ENCODE measurements around the gene FCRL2. TPM values are rescaled to one million over a fixed set of nuclear protein-coding genes. Genes with fewer than 3 reads are reported as not detected.

The FCRL2 gene
- total RNA-seq, 4 donors from 2014 or later, result not detected

- H3K4me3 ChIP-seq (ENCODE audit: low read depth, poor library complexity, severe bottlenecking), result no peak overlapping the region
- TF ChIP-seq POLR2A (IDR thresholded peaks at IDR 0.05), result no peak
- TF ChIP-seq, protein P1, sequence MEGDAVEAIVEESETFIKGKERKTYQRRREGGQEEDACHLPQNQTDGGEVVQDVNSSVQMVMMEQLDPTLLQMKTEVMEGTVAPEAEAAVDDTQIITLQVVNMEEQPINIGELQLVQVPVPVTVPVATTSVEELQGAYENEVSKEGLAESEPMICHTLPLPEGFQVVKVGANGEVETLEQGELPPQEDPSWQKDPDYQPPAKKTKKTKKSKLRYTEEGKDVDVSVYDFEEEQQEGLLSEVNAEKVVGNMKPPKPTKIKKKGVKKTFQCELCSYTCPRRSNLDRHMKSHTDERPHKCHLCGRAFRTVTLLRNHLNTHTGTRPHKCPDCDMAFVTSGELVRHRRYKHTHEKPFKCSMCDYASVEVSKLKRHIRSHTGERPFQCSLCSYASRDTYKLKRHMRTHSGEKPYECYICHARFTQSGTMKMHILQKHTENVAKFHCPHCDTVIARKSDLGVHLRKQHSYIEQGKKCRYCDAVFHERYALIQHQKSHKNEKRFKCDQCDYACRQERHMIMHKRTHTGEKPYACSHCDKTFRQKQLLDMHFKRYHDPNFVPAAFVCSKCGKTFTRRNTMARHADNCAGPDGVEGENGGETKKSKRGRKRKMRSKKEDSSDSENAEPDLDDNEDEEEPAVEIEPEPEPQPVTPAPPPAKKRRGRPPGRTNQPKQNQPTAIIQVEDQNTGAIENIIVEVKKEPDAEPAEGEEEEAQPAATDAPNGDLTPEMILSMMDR (IDR thresholded peaks at IDR 0.05), result no peak
- intact Hi-C loops (cut with DNase I; ENCODE audit: low total_unique reads), result no loop called here
- no peak for DNase-seq (ENCODE audit: low spot score in 2 of 2)
These were observed 72.1 kb downstream of the FCRL2 start for GRCh38 chr1:157704878-157705277.

GRCh38 chr1:157703981-157704380, 73.0 kb downstream of the FCRL2 start:
- intact Hi-C loops (cut with DNase I; ENCODE audit: low total_unique reads), result no loop called here
- no peak overlapping the region for H3K4me3 ChIP-seq (ENCODE audit: low read depth, poor library complexity, severe bottlenecking)
- DNase-seq (ENCODE audit: low spot score in 2 of 2), result no peak
- no peak for TF ChIP-seq POLR2A (IDR thresholded peaks at IDR 0.05)
- TF ChIP-seq, protein P1 (IDR thresholded peaks at IDR 0.05), result no peak
- WGBS, 2 donors, result 79 to 80% methylated on average over 4 of the region's 4 CpGs

DNA sequence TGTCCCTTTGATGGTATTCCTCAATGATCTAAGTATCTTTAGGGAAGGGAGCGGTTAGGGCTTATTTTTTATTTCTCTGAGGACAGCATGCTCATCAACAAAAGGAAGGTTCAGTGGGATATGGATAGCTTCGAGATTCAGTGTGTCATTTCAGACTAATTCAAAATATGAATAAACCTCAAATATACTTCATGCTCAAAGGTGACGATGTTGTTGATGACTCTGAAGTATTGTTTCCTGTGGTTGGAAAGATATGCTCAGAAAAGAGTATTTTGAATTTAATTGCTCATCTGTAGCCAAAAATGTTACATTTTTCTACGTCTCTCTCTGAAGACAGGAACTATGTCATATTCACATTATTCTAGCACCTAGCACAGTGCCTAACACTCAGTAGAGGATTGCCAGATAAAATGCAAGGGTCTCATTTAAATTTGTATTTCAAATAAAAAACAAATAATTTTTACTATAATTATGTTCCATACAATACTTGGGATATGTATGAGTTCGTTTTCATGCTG, 74.6 kb downstream of the FCRL2 start:
- no peak for TF ChIP-seq POLR2A (IDR thresholded peaks at IDR 0.05)
- TF ChIP-seq, protein P1 (IDR thresholded peaks at IDR 0.05), result no peak
- WGBS, 2 donors, result 78 to 87% methylated on average over 5 of the region's 5 CpGs
- no peak for DNase-seq (ENCODE audit: low spot score in 2 of 2)
- H3K4me3 ChIP-seq (ENCODE audit: low read depth, poor library complexity, severe bottlenecking), result no peak overlapping the region
- intact Hi-C loops (cut with DNase I; ENCODE audit: low total_unique reads), result no loop called here

- 77 to 80% methylated on average over 4 of the region's 4 CpGs for WGBS, 2 donors
- DNase-seq (ENCODE audit: low spot score in 2 of 2), result no peak
- intact Hi-C loops (cut with DNase I; ENCODE audit: low total_unique reads), result no loop called here
- no peak within 1 kb of the TSS for H3K4me3 ChIP-seq (ENCODE audit: low read depth, poor library complexity, severe bottlenecking)
- TF ChIP-seq POLR2A (IDR thresholded peaks at IDR 0.05), result no peak
- TF ChIP-seq, protein P1 (IDR thresholded peaks at IDR 0.05), result no peak
These were observed 76.2 kb downstream of the FCRL2 start, which contains the start of gene FCRL3 for GRCh38 chr1:157700732-157701131. FCRL3 (minus strand) TSS chr1:157700769; CDS start chr1:157700489, 280 bp downstream.

GRCh38 chr1:157700305-157700704, 76.6 kb downstream of the FCRL2 start:
- intact Hi-C loops (cut with DNase I; ENCODE audit: low total_unique reads), result no loop called here
- TF ChIP-seq POLR2A (IDR thresholded peaks at IDR 0.05), result no peak
- TF ChIP-seq, protein P1 (IDR thresholded peaks at IDR 0.05), result no peak
- no peak for DNase-seq (ENCODE audit: low spot score in 2 of 2)
- no peak overlapping the region for H3K4me3 ChIP-seq (ENCODE audit: low read depth, poor library complexity, severe bottlenecking)
- 70 to 76% methylated on average over 5 of the region's 5 CpGs for WGBS, 2 donors

Data from lower leg skin (tissue), 4 donors.